Spleen (tissue), 11 donors: ENCODE measurements around the gene MPC2. TPM values are rescaled to one million over a fixed set of nuclear protein-coding genes. Genes with fewer than 3 reads are reported as not detected.

ENCODE experiments used
- DNase-seq: peaks from one replicate; pipeline ENCODE4 v3.0.0-alpha.2; 2020
- H3K27ac ChIP-seq, 8 donors: fragments of 200-600 bp; sonication (generic) in 7 of 8; 1 replicate in 4 of 8; 2 replicates in 4 of 8; pipeline versions ENCODE4 v1.5.0 to v1.8.0; 2016 to 2021; ENCODE audit warnings: inconsistent platforms in 4 of 8, mild to moderate bottlenecking in 4 of 8, moderate library complexity in 1 of 8
- H3K27me3 ChIP-seq, 7 donors: fragments of 200-600 bp; sonication (generic) in 6 of 7; replicated peaks in 1 of 7; 1 replicate in 4 of 7; 2 replicates in 3 of 7; pipeline versions ENCODE4 v1.5.0 to v1.8.0; 2016 to 2021; ENCODE audit warnings: inconsistent platforms in 3 of 7, mild to moderate bottlenecking in 1 of 7
- H3K36me3 ChIP-seq, 6 donors: fragments of 200-600 bp; sonication (generic) in 5 of 6; 1 replicate in 4 of 6; 2 replicates in 2 of 6; pipeline versions ENCODE4 v1.5.0 to v1.8.0; 2016 to 2021; ENCODE audit warnings: inconsistent platforms in 2 of 6
- H3K4me1 ChIP-seq, 6 donors: fragments of 200-600 bp; sonication (generic) in 5 of 6; 1 replicate in 3 of 6; 2 replicates in 3 of 6; pipeline versions ENCODE4 v1.5.0 to v1.8.0; 2016 to 2021; ENCODE audit warnings: inconsistent platforms in 3 of 6
- H3K4me3 ChIP-seq, 8 donors: fragments of 200-600 bp; sonication (generic) in 7 of 8; 1 replicate in 4 of 8; 2 replicates in 4 of 8; pipeline versions ENCODE4 v1.5.0 to v1.8.0; 2016 to 2021; ENCODE audit warnings: inconsistent platforms in 4 of 8, mild to moderate bottlenecking in 4 of 8, moderate library complexity in 2 of 8
- H3K9me3 ChIP-seq, 8 donors: fragments of 200-600 bp; sonication (generic) in 7 of 8; 1 replicate in 4 of 8; 2 replicates in 4 of 8; pipeline versions ENCODE4 v1.5.0 to v1.8.0; 2016 to 2021; ENCODE audit warnings: inconsistent platforms in 4 of 8
- POLR2A ChIP-seq, 3 donors: fragments of 450-650 bp; IDR thresholded peaks; one replicate each; pipeline ENCODE4 v1.5.1; 2017; ENCODE audit warnings: antibody characterized with exemption in 3 of 3, mild to moderate bottlenecking in 1 of 3
- POLR2AphosphoS5 ChIP-seq, 3 donors: sonication (generic); formaldehyde crosslinking; IDR thresholded peaks; one replicate each; pipeline ENCODE4 v1.5.1; 2017; ENCODE audit warnings: antibody characterized with exemption in 3 of 3
- WGBS, 5 donors: extraction: QIAGEN DNeasy Blood & Tissue Kit in 3 of 5; methylation state at CpG; one replicate each; pipeline versions ENCODE4 v1.1.5 to v1.1.7; 2013 to 2018; 5-methylcytosine and 5-hydroxymethylcytosine counted together
- intact Hi-C: fragments of 100-400 bp; cut with DNase I; formaldehyde crosslinking; loops from one replicate; pipeline ENCODE4 v1.15.0; 2023; ENCODE audit warnings: low total_unique reads
- polyA plus RNA-seq, 3 donors: library from polyadenylated mRNA; stranded (reverse); fragments of 200-250 nt; gene quantifications; one replicate each; pipeline ENCODE4 v1.2.1, GENCODE V29; 2013
- total RNA-seq, 7 donors: library from RNA; depleted of rRNA in 3 of 7; stranded (reverse); fragments of >200 nt in 3 of 7; fragmentation: NEBNext Ultra II Directional in 4 of 7; extraction: Animal tissue kit (Norgen Biotek cat#: 25700) in 4 of 7; gene quantifications; one replicate each; pipeline versions ENCODE4 v1.1.0 to v1.2.1, GENCODE V29; 2016 to 2021
- TF ChIP-seq, protein P1 (sequence below), 11 experiments: fragments of 200-600 bp in 7 of 11; fragments of 450-650 bp in 4 of 11; sonication (generic) in 4 of 11; IDR thresholded peaks in 8 of 11; conservative IDR thresholded peaks in 3 of 11; 1 replicate in 7 of 11; 2 replicates in 4 of 11; pipeline versions ENCODE4 v1.4.0 to v1.8.0; 2016 to 2021; ENCODE audit warnings: antibody characterized with exemption in 11 of 11, inconsistent platforms in 4 of 11, mild to moderate bottlenecking in 1 of 11
- donor health status: healthy with polysubstance abuse.
- donor health status: DM: no; HTN: no; CAD: no; lungs with moderate emphysema.
- donor health status: DM: no; HTN: no; CAD: no.
- donor health status: Bipolar disorder and iron deficiency.
- donor health status: healthy.
- donor health status: DM: no; HTN: no; CAD: no.
- donor health status: DM: yes; HTN: yes; CAD: no.

Gene MPC2
- total and polyA plus RNA-seq, 10 donors, result 23.0 to 47.4 (median 30.2) TPM

DNA sequence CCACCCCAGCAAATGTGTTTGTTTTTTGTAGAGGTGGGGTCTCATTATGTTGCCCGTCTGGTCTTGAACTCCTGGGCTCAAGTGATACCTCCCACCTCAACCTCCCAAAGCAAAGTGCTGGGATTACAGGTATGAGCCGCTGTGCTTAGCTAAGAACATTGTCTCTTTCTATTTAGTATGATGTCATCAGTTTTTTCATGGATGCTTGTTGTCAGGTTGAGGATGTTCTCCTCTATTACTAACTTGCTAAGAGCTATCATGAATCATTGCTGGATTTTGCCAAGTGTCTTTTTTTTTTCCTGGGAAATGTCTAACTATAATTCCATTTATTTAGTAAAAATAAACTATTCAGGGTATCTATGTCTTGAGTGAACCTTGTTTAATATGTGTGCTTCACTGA, 19.0 kb upstream of the MPC2 start:
- Histone ChIP-seq H3K36me3 (peaks cover 0 to 49% (median 26%) of the 10 kb centered on the region in 6 donors), H3K9me3 (no peaks in the 10 kb centered on the region), H3K4me1 (peaks cover 0 to 5% (median 0%) of the 10 kb centered on the region in 6 donors), H3K27ac (no peak overlapping the region), H3K4me3 (no peak overlapping the region), H3K27me3 (no peaks in the 10 kb centered on the region)
- intact Hi-C loops, result no loop called here
- WGBS, 5 donors, result 95 to 100% (median 95%) methylated on average over 2 of the region's 2 CpGs
- no peak for DNase-seq
- no peak for TF ChIP-seq POLR2AphosphoS5 (IDR thresholded peaks at IDR 0.05)
- TF ChIP-seq, protein P1, sequence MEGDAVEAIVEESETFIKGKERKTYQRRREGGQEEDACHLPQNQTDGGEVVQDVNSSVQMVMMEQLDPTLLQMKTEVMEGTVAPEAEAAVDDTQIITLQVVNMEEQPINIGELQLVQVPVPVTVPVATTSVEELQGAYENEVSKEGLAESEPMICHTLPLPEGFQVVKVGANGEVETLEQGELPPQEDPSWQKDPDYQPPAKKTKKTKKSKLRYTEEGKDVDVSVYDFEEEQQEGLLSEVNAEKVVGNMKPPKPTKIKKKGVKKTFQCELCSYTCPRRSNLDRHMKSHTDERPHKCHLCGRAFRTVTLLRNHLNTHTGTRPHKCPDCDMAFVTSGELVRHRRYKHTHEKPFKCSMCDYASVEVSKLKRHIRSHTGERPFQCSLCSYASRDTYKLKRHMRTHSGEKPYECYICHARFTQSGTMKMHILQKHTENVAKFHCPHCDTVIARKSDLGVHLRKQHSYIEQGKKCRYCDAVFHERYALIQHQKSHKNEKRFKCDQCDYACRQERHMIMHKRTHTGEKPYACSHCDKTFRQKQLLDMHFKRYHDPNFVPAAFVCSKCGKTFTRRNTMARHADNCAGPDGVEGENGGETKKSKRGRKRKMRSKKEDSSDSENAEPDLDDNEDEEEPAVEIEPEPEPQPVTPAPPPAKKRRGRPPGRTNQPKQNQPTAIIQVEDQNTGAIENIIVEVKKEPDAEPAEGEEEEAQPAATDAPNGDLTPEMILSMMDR (IDR thresholded peaks at IDR 0.05 in 8 of 11, conservative IDR thresholded peaks at IDR 0.05 in 3 of 11), result no peak
- TF ChIP-seq POLR2A (IDR thresholded peaks at IDR 0.05), result no peak

DNA sequence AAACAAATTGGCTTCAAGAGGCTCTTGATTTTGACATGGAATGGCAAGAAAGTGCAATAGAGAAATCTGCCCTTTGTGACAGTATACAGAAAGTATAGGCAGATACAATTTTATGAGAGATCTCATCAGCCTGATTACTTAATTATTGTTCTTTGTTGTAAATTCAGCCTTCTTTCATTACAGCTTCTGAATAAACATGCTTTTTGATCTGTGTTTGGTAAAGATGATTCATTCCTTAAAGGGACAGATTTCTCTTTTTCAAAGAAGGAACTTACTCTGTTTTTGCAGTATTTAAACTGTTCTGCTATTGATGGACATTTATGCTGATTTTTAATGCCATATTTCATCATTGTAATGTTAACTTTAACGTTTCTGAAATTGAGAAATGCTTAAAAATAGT, 13.7 kb upstream of the MPC2 start:
- H3K4me1 ChIP-seq, result peaks cover 0 to 35% (median 18%) of the 10 kb centered on the region in 6 donors
- TF ChIP-seq POLR2A (IDR thresholded peaks at IDR 0.05) (no peak), POLR2AphosphoS5 (IDR thresholded peaks at IDR 0.05) (no peak)
- TF ChIP-seq, protein P1 (IDR thresholded peaks at IDR 0.05 in 8 of 11, conservative IDR thresholded peaks at IDR 0.05 in 3 of 11), result no peak
- WGBS, 5 donors, result 27 to 67% (median 33%) methylated on average over 1 of the region's 1 CpG
- H3K36me3 ChIP-seq, result peaks cover 0 to 55% (median 26%) of the 10 kb centered on the region in 6 donors
- no peaks in the 10 kb centered on the region for H3K27me3 ChIP-seq
- H3K4me3 ChIP-seq, result no peak overlapping the region
- intact Hi-C loops, result no loop called here
- no peaks in the 10 kb centered on the region for H3K9me3 ChIP-seq
- no peak for DNase-seq
- H3K27ac ChIP-seq, result no peak overlapping the region

DNA sequence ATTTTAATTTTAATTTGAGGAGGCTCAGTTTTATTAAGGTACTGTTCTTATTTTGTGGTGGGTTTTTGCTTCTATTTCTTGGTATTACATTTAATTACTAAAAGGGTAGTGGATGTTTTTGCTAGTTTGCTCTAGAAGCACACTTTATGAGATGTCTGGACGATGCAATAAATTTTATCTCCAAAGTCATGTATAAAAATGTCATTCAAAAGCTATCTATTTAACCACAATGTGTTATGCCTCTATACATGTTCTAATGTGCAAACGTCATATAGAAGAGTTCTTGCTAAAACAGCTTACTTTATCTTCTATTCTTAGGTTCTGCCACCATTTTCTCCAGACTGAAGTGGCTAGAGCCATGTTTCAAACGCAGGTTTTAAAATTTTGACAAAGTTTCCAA, 12.9 kb upstream of the MPC2 start:
- intact Hi-C loops, result no loop called here
- TF ChIP-seq POLR2AphosphoS5 (IDR thresholded peaks at IDR 0.05) (no peak), POLR2A (IDR thresholded peaks at IDR 0.05) (no peak)
- TF ChIP-seq, protein P1 (IDR thresholded peaks at IDR 0.05 in 8 of 11, conservative IDR thresholded peaks at IDR 0.05 in 3 of 11), result no peak
- Histone ChIP-seq H3K4me1 (peaks cover 0 to 35% (median 18%) of the 10 kb centered on the region in 6 donors), H3K27me3 (no peaks in the 10 kb centered on the region), H3K27ac (no peak overlapping the region), H3K4me3 (no peak overlapping the region), H3K9me3 (no peaks in the 10 kb centered on the region), H3K36me3 (peaks cover 0 to 47% (median 24%) of the 10 kb centered on the region in 6 donors)
- WGBS, 5 donors, result 91 to 98% (median 95%) methylated on average over 3 of the region's 3 CpGs
- DNase-seq, result no peak

DNA sequence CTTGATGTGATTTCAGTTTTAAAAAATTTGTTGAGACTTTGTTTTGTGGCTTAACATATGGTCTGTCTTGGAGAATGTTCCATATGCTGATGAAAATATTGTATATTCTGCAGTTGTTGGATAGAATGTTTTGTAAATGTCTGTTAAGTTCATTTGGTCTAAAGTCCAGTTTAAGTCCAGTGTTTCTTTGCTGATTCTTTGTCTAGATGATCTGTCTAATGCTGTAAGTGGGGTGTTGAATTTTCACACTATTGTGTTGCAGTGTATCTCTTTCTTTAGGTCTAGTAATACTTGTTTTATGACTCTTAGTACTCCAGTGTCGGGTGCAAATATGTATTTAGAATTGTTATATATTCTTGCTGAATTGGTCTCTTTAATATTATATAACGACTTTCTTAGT, 10.9 kb upstream of the MPC2 start:
- H3K9me3 ChIP-seq, result no peaks in the 10 kb centered on the region
- H3K4me1 ChIP-seq, result peaks cover 0 to 35% (median 18%) of the 10 kb centered on the region in 6 donors
- H3K27ac ChIP-seq, result no peak overlapping the region
- WGBS, 5 donors, result 84 to 95% (median 94%) methylated on average over 2 of the region's 2 CpGs
- TF ChIP-seq POLR2A (IDR thresholded peaks at IDR 0.05) (no peak), POLR2AphosphoS5 (IDR thresholded peaks at IDR 0.05) (no peak)
- TF ChIP-seq, protein P1 (IDR thresholded peaks at IDR 0.05 in 8 of 11, conservative IDR thresholded peaks at IDR 0.05 in 3 of 11), result no peak
- no peaks in the 10 kb centered on the region for H3K27me3 ChIP-seq
- no peak overlapping the region for H3K4me3 ChIP-seq
- H3K36me3 ChIP-seq, result peaks cover 0 to 36% (median 9%) of the 10 kb centered on the region in 6 donors
- no peak for DNase-seq
- intact Hi-C loops, result no loop called here
